GM19452 (cell line): ENCODE measurements around the gene BCL7B.
"Not testable (repeated sequence)": the region's sequence is repeated elsewhere in the genome, so short reads cannot be mapped to it uniquely, and the experiment has no call there.

Experiments
- ATAC-seq: cut with Tn5 transposase; IDR thresholded peaks from one replicate; pipeline ENCODE4 v1.9.1; 2021; ENCODE audit not compliant: unreplicated experiment

BCL7B gene

GRCh38 chr7:73573276-73573675 lies 15.8 kb upstream of the BCL7B start:
- no peak for ATAC-seq

DNA sequence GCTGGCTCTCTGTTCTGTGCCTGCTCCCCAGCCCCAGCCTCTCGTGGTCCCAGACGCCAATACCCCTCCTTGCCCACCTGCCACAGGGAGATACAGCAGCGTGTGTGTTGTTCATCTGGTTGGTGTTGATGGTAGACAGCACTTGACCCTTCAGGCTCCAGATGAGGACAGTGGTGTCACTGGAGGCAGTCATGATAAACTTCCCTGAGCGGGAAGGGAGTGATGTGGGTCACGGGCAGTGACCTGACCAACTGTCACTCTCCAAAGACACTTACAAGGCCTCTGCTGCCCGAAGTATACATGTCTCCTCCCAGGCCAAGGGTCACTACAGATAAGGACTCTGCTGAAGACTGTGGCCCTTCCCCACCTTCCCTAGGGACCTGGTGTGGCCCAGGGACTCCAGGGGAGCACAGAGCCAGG lies 15.3 kb upstream of the BCL7B start:
- ATAC-seq = no peak

- ATAC-seq = no peak
Measured at GRCh38 chr7:73570977-73571376, 13.5 kb upstream of the BCL7B start.

GRCh38 chr7:73570521-73570920 lies 13.0 kb upstream of the BCL7B start:
- ATAC-seq = no peak

GRCh38 chr7:73569042-73569608 lies 11.6 kb upstream of the BCL7B start:
- no peak for ATAC-seq

GRCh38 chr7:73567846-73568685 lies 10.6 kb upstream of the BCL7B start:
- no peak for ATAC-seq

GRCh38 chr7:73567140-73567539 lies 9.7 kb upstream of the BCL7B start:
- ATAC-seq = no peak

DNA sequence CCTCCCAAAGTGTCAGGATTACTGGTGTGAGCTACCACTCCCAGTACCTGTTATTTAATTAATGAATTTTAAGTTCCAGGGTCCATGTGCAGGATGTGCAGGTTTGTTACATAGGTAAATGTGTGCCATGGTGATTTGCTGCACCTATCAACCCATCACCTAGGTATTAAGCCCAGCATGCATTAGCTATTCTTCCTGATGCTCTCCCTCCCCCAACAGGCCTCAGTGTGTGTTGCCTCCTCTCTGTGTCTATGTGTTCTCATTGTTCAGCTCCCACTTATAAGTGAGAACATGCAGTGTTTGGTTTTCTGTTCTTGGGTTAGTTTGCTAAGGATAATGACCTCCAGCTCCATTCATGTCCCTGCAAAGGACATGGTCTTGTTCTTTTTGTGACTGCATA lies 8.9 kb upstream of the BCL7B start:
- not testable (repeated sequence) for ATAC-seq

GRCh38 chr7:73565675-73566340 lies 8.3 kb upstream of the BCL7B start:
- no peak for ATAC-seq

DNA sequence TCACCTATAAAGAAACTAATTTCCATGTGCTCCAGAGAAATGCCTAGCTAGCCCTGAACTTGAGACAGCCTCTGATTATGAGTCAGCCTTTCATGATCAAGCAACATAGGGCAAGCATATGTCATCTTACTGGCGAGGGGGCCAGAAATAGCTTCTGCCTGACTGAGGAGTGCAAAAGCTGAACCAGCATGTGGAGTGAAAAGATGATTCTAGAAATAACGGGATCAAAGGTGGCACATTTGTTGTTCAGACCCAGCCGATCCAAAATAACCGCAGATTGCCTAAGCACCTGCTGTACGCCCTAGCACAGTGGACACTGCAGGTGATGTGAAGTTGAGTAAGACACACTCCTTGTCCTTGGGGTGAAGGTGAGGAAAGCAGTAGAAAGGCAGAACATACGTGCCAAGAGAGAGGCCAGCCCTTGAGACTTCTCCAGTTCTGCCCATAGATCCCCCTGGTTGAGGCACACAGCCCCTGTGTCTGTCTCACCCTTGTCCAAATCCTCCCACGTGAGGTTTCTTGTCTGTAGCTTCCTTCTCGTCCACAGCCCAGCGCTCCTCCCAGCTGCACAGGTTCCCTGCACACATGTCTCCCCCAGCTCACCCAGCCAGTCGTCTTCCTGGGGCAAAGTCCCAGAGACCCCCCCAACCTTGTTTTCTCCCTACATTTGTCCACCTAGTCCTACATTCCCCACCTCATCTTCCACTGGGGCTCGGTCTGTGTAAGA lies 2.8 kb upstream of the BCL7B start:
- ATAC-seq = no peak

DNA sequence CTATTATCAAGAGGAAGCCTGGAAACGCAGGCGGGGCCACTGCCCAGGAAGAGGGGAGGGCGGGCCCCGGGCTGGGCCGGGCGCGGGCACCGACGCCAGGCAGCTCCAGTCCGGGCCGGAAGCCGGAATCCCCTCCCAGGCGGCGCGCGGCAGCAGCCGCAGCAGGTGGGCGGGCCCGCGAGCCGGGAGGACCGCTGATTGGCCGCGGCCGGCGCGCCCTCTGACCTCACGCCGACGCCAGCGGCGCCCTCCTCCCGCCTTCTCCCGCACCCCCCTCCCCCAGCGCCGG lies 438 bp downstream of the BCL7B start:
- ATAC-seq = peak; percentile 88

GRCh38 chr7:73556208-73557107 lies 1.0 kb downstream of the BCL7B start:
- ATAC-seq = no peak

GRCh38 chr7:73555411-73555982 lies 2.0 kb downstream of the BCL7B start:
- ATAC-seq = no peak

GRCh38 chr7:73550093-73550492 lies 7.4 kb downstream of the BCL7B start:
- not testable (repeated sequence) for ATAC-seq

DNA sequence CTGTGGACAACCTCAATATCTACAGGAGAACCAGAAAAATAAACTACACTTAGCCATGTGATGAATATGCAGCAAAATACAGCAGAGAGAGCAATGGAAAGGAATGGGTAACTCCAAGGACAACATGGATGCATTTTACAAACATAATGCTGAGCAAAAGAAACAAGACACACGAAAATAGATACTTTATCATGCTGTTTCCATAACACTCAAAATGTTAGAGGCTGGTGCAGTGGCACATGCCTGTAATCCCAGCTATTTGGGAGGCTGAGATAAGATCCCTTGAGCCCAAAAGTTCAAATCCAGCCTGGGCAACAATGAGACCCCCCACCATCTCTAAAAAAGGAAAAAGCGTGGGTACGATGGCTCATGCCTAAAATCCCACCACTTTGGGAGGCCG lies 8.3 kb downstream of the BCL7B start:
- no peak for ATAC-seq

- ATAC-seq = no peak
Measured at GRCh38 chr7:73547841-73548240, 9.6 kb downstream of the BCL7B start.

GRCh38 chr7:73544678-73545077 lies 12.8 kb downstream of the BCL7B start:
- no peak for ATAC-seq

DNA sequence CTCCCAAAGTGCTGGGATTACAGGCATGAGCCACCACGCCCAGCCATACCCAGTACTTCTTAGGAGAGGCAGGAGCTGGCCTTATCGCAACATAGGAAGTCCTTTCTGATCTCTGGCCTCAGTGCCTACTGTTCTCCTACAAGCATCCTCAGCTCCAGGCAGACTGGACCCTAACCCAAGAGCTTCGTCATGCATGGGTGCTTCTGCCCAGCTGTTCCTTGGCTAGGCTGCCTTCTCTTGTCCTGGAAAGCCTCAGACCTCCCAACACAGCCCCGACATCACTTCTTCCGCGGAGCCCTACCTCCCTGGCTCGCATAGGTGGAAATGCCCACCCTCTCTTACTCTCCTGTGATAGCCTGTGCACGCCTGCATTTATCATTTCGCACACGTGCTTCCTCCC lies 15.8 kb downstream of the BCL7B start:
- ATAC-seq = no peak

- no peak for ATAC-seq
Measured at GRCh38 chr7:73539709-73540108, 17.8 kb downstream of the BCL7B start.

- ATAC-seq = not testable (repeated sequence)
Measured at GRCh38 chr7:73538510-73538909, 19.0 kb downstream of the BCL7B start.
